A673 (cell line): ENCODE results near the gene IL33. TPM values are rescaled to one million over a fixed set of nuclear protein-coding genes. Genes with fewer than 3 reads are reported as not detected.

ENCODE experiments used
- BruUV-seq: library from RNA; stranded (reverse); fragments of 400-500 nt; replicated peaks from 2 replicates; lab custom pipeline; 2021; lab: Mats Ljungman, UMichigan
- CTCF ChIA-PET: fragments of 300-600 bp; sonication (Branson Sonifier 250); formaldehyde crosslinking; loops from one replicate; lab custom pipeline; 2022; ENCODE audit warnings: antibody characterized with exemption; lab: Charles Lee
- POLR2A ChIA-PET: fragments of 300-600 bp; sonication (Branson Sonifier 250); formaldehyde crosslinking; loops from one replicate; lab custom pipeline; 2022; ENCODE audit warnings: antibody characterized with exemption; ENCODE audit not compliant: low non-redundant PET; lab: Charles Lee
- DNase-seq: peaks from one replicate; pipeline ENCODE4 v3.0.0-alpha.2; 2015; ENCODE audit warnings: low spot score
- H3K27ac ChIP-seq: fragments of 200-600 bp; sonication (generic); 2 replicates; pipeline ENCODE4 v1.5.1; 2016; ENCODE audit warnings: mixed run types, low read depth, mild to moderate bottlenecking, mixed read lengths, antibody characterized with exemption, low read length; ENCODE audit not compliant: poor library complexity, severe bottlenecking
- H3K27me3 ChIP-seq: fragments of 200-600 bp; sonication (generic); replicated peaks from 2 replicates; pipeline ENCODE4 v1.6.1; 2017; ENCODE audit warnings: mixed run types, low read depth, mild to moderate bottlenecking, mixed read lengths, antibody characterized with exemption, low read length; ENCODE audit not compliant: insufficient read depth, poor library complexity
- H3K36me3 ChIP-seq: fragments of 200-600 bp; sonication (generic); 2 replicates; pipeline ENCODE4 v1.6.1; 2016; ENCODE audit warnings: mixed run types, mild to moderate bottlenecking, mixed read lengths, antibody characterized with exemption, low read length; ENCODE audit not compliant: insufficient read depth, poor library complexity, severe bottlenecking
- H3K4me1 ChIP-seq: fragments of 200-600 bp; sonication (generic); 2 replicates; pipeline ENCODE4 v1.6.1; 2017; ENCODE audit warnings: mixed run types, mild to moderate bottlenecking, mixed read lengths, antibody characterized with exemption, low read length; ENCODE audit not compliant: insufficient read depth, poor library complexity, severe bottlenecking
- H3K4me3 ChIP-seq: fragments of 200-600 bp; sonication (generic); 2 replicates; pipeline ENCODE4 v1.5.1; 2016; ENCODE audit warnings: low read depth, mixed run types, mild to moderate bottlenecking, mixed read lengths, low read length; ENCODE audit not compliant: poor library complexity, severe bottlenecking
- H3K9me3 ChIP-seq: fragments of 200-600 bp; sonication (generic); 2 replicates; pipeline ENCODE4 v1.6.1; 2016; ENCODE audit warnings: mixed run types, low read depth, mild to moderate bottlenecking, mixed read lengths, antibody characterized with exemption, low read length; ENCODE audit not compliant: poor library complexity, severe bottlenecking
- CTCF ChIP-seq: fragments of 300-800, 200-600 bp; sonication (generic); conservative IDR thresholded peaks from 2 replicates; pipeline ENCODE4 v1.5.1; 2017; ENCODE audit warnings: low read depth, mild to moderate bottlenecking, antibody characterized with exemption, low read length, moderate library complexity, mixed read lengths
- EZH2 ChIP-seq: fragments of 200-600 bp; sonication (generic); IDR thresholded peaks from 2 replicates; pipeline ENCODE4 v1.6.1; 2017; ENCODE audit warnings: borderline replicate concordance, low read depth, mild to moderate bottlenecking, mixed read lengths, antibody characterized with exemption, low read length; ENCODE audit not compliant: poor library complexity, severe bottlenecking
- intact Hi-C: fragments of 100-400 bp; cut with micrococcal nuclease; formaldehyde crosslinking; loops from one replicate; pipeline ENCODE4 v1.10.0; 2022; ENCODE audit not compliant: unreplicated experiment
- total RNA-seq: library from RNA; stranded (reverse); gene quantifications from 2 replicates; pipeline ENCODE4 v1.2.3, GENCODE V29; 2021

The IL33 gene
- total RNA-seq, 1 experiment from 2014 or later = 3.3 TPM

GRCh38 chr9:6239694-6240093 is 24.1 kb downstream of the IL33 start:
- Histone ChIP-seq H3K9me3 (no peaks in the 10 kb centered on the region), H3K27ac (no peak overlapping the region), H3K4me3 (no peak overlapping the region), H3K36me3 (no peaks in the 10 kb centered on the region), H3K4me1 (peaks cover 18% of the 10 kb centered on the region), H3K27me3 (no peaks in the 10 kb centered on the region)
- no TSS peak for BruUV-seq
- ChIA-PET CTCF (no interaction called here), POLR2A (no interaction called here)
- intact Hi-C loops = no loop called here
- TF ChIP-seq CTCF = no peak
- no peak for TF ChIP-seq EZH2
- no peak for DNase-seq

- Histone ChIP-seq H3K9me3 (no peaks in the 10 kb centered on the region), H3K4me1 (peaks cover 16% of the 10 kb centered on the region), H3K27ac (peak overlapping the region; percentile 10), H3K27me3 (no peaks in the 10 kb centered on the region), H3K4me3 (no peak overlapping the region), H3K36me3 (no peaks in the 10 kb centered on the region)
- peak; percentile 81 for DNase-seq
- ChIA-PET CTCF (no interaction called here), POLR2A (no interaction called here)
- intact Hi-C loops = no loop called here
- BruUV-seq = no TSS peak
- TF ChIP-seq CTCF = no peak
- no peak for TF ChIP-seq EZH2
Measured at GRCh38 chr9:6243746-6244145, 28.1 kb downstream of the IL33 start.

GRCh38 chr9:6247266-6247665 is 31.7 kb downstream of the IL33 start:
- Histone ChIP-seq H3K9me3 (no peaks in the 10 kb centered on the region), H3K36me3 (no peaks in the 10 kb centered on the region), H3K27me3 (no peaks in the 10 kb centered on the region), H3K4me3 (no peak overlapping the region), H3K27ac (no peak overlapping the region), H3K4me1 (peaks cover 12% of the 10 kb centered on the region)
- POLR2A ChIA-PET = interaction anchor here (0.7 kb wide), 1 partner anchor 22 kb away, joined by 3 read pairs; no protein-coding TSS in a partner anchor
- BruUV-seq = no TSS peak
- no peak for DNase-seq
- no peak for TF ChIP-seq CTCF
- TF ChIP-seq EZH2 = no peak
- CTCF ChIA-PET = no interaction called here
- intact Hi-C loops = no loop called here
